SIG-M5 treated with dmso at 0.1 percent for 504 hours (cell line): Measurements from ENCODE around the gene CCDC122.

Source experiments
- DNase-seq: peaks from one replicate; lab custom pipeline; 2025; ENCODE audit not compliant: unreplicated experiment; lab: John Stamatoyannopoulos, UW

CCDC122 gene

DNA sequence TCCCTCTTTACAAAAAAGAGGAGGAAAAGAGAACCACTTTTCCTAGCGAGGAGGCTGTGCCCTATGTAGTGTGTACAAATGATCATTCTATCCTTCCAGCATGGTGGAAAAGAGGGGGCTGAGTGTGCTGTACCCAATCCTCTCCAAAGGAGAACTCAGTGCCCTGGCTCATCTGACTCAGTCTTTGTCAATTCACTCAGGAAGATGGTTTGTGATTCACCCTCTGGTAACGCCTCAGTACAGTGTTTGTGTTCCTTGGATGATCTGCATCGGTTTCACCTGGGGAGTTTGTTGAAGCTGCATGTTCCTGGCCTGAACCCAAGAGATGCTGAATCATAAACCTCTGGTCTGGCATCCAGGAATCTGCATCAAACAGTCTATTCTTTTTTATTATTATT lies 74.5 kb downstream of the CCDC122 start:
- DNase-seq, result peak; percentile 1

GRCh38 chr13:43804461-43805070 lies 75.0 kb downstream of the CCDC122 start:
- DNase-seq, result peak; percentile 54

DNA sequence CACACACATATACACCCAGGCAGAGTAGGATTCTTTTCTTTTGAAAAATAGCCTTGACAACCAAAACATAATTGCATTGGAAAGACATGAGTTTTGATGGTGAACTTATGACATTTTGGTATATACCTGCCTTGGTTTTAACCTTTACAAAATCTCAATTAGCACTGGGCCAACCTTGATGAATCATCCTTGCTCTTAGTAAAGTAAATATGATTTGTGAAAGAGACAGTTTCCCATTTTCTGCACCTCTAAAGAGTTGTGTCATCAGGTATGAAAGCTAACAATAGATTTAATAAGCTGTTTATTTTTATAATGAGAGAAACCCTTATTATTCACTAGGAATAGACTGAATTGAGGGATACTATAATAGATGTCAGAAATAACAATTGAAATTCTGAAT lies 77.0 kb downstream of the CCDC122 start:
- no peak for DNase-seq

DNA sequence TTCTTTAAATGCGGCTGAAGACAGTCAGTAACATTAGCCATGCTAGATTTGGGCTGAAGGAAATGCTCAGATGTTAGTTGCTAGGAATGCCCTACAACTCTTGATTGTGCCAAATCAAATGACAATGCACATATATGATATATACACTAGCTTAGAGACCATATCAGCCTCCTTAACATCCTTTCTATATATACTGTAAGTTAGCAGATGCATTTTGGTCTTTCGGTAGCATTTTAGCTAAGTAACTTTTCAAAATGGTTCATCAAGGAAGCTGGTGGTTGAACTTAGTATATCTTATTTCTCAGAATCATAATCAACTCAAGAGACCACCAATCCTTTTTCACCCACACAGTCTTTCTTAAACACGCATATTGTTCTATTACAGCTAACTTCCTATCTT lies 78.7 kb downstream of the CCDC122 start:
- DNase-seq, result no peak

DNA sequence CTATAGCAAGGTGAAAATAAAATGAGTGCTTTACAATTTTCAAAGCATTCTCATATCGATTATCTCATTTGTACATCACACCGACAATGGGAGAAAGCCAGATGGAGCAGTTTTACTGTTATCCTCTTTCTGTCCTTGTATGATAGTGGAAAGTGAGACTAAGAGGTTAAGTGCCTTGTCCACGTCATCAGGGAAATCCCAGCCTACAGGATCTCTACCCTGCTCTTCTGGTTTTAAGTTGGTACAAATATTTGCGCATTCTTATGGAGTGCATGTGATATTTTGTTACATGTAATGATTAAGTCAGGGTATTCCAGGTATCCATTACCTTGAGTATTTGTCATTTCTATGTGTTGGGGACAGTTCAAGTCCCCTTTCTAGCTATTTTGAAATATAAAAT lies 80.3 kb downstream of the CCDC122 start:
- DNase-seq, result peak; percentile 33

DNA sequence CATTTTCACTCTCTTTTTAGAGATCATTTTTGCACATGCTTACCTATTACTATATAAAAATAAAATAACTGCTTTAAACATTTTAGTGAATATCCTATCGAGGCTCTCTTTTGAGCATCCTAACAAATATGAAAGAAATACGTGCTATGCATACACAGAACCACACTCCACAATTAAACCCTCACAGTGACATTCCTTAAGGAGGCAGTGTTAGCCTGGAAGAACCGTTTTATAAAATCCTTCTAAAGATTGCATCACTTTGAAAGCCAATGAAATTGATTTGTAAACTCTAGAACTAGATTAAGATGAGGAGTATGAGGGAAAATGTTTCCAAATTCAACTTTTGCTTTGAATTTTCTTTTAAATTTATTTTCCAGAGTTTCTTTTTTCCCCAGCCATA lies 81.7 kb downstream of the CCDC122 start:
- no peak for DNase-seq

DNA sequence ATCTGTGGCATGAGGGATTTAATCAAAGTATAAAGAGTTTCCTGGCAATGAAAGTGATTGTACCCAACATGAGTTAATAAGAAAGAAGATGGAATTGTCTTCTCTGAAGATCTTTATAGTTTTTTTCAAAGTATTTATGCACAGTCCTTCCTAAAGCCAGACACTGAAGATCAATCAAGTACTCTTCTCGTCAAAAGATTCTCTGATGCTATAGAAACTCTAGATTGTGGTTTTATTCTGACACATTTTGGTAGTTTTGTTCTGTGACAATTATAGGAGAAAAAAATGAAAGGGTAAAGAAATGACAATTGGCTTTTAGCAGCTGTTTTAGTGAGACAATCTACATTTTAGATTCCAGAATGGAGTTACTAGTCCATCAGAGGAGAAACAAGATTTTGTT lies 82.4 kb downstream of the CCDC122 start:
- no peak for DNase-seq

- no peak for DNase-seq
These were observed 85.1 kb downstream of the CCDC122 start for GRCh38 chr13:43794416-43794815.

GRCh38 chr13:43792076-43792881 lies 87.3 kb downstream of the CCDC122 start:
- no peak for DNase-seq

- peak; percentile 2 for DNase-seq
These were observed 91.5 kb downstream of the CCDC122 start for GRCh38 chr13:43787997-43788396.

DNA sequence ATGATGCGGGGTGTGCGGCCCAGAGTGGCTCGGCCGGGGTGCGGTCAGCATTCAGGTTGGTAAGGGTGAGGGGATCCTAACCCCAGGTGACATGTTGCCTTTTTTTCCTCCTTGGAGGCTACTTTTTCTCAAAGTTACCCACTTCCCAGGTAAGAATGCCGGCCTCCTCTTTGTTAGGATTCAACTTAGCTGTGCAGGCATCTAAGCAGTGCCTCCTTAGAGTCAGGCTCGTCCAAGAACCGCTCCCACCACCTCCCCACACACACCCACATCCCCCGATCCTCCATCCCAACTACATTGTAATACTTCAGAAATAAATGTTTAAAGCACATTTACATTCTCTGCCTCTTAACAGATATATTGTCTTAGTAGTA lies 92.0 kb downstream of the CCDC122 start:
- no peak for DNase-seq

GRCh38 chr13:43786766-43787517 lies 92.6 kb downstream of the CCDC122 start, which contains the start of gene ENOX1:
Gene ENOX1 (minus strand): TSS chr13:43786972.
- DNase-seq, result peak; percentile 44

DNA sequence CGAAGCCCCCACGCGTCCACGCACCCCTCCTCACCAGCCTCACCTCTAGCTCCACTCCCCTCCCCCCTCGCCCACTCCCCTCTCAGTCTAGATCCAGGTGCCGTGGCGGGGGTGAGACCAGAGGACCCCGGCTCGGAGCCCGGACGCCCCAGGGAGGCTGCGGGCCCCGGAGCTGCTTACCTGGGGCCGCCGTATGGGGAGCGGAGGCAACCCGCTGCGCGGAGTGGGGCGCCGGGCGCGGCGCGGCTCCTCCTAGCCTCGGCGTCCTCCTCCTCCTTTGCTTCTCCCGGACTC lies 93.1 kb downstream of the CCDC122 start:
- DNase-seq, result no peak
